Transverse colon (tissue), 3 donors: ENCODE data around the gene ARAP2.

Experiments
- POLR2A ChIP-seq: fragments of 450-650 bp; IDR thresholded peaks from one replicate; pipeline ENCODE4 v1.6.1; 2016; ENCODE audit warnings: antibody characterized with exemption, mild to moderate bottlenecking, moderate library complexity
- POLR2AphosphoS5 ChIP-seq, 3 donors: sonication (generic); formaldehyde crosslinking; IDR thresholded peaks; one replicate each; pipeline ENCODE4 v1.6.1; 2016; ENCODE audit warnings: antibody characterized with exemption in 3 of 3

DNA sequence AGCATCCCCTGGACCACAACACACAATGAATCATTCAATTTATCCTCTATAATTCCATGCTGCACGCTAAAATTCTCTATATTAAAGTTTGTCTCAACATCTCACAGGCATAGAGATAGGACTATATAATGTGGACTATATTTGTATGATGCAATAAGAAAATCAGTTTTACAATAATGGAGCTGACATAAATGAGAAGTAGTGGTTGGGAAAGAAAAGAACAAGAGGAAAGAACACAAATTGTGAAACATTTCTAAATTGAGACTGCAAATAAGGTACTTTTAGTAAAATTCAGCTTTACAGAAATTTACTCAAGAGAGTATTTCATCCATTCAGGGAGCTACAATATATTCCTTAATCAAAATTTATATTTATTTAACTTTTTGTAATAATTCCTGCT is 120.4 kb downstream of the ARAP2 start:
- TF ChIP-seq POLR2A (no peak), POLR2AphosphoS5 (IDR thresholded peaks at IDR 0.05) (no peak)
